Mucosa of descending colon (tissue), 3 donors: ENCODE results near the gene TOP2A. TPM values are rescaled to one million over a fixed set of nuclear protein-coding genes. Genes with fewer than 3 reads are reported as not detected.
A peak's percentile ranks its signal among the peaks of the same experiment; 100 is the strongest.

Experiments
- ATAC-seq: fragments of 200-7000 bp; cut with Tn5 transposase; one replicate; pipeline ENCODE4 v1.9.1; 2020; ENCODE audit warnings: mild to moderate bottlenecking, moderate library complexity
- DNase-seq, 3 donors: peaks; one replicate each; pipeline ENCODE4 v3.0.0-alpha.2; 2020
- H3K36me3 ChIP-seq: fragments of 200-600 bp; one replicate; pipeline ENCODE4 v1.8.0; 2021; ENCODE audit warnings: low read depth, mild to moderate bottlenecking
- H3K4me1 ChIP-seq: fragments of 200-600 bp; one replicate; pipeline ENCODE4 v1.8.0; 2021; ENCODE audit warnings: low read depth, mild to moderate bottlenecking
- H3K4me3 ChIP-seq: fragments of 200-600 bp; one replicate; pipeline ENCODE4 v1.8.0; 2021; ENCODE audit warnings: mild to moderate bottlenecking
- H3K9me3 ChIP-seq: fragments of 200-600 bp; one replicate; pipeline ENCODE4 v1.8.0; 2021; ENCODE audit warnings: mild to moderate bottlenecking
- CTCF ChIP-seq: fragments of 200-600 bp; IDR thresholded peaks from one replicate; pipeline ENCODE4 v1.8.0; 2022; ENCODE audit warnings: antibody characterized with exemption, mild to moderate bottlenecking
- intact Hi-C, 2 donors: fragments of 100-400 bp; cut with DNase I in 1 of 2; cut with micrococcal nuclease in 1 of 2; formaldehyde crosslinking; loops; one replicate each; pipeline versions ENCODE4 v1.11.0 to v1.11.1; 2022; cut with DNase I, micrococcal nuclease
- total RNA-seq, 3 donors: library from RNA; stranded (reverse); fragmentation: NEBNext Ultra II Directional in 2 of 3; extraction: Animal tissue kit (Norgen Biotek cat#: 25700) in 2 of 3; gene quantifications; one replicate each; pipeline versions ENCODE4 v1.2.1 to v1.2.4, GENCODE V29; 2021 to 2023
- donor health status: DM: no; HTN: no; CAD: no; lungs with moderate emphysema.
- donor health status: DM: no; HTN: no; CAD: no.
- donor health status: DM: no; HTN: yes; CAD: no.

TOP2A gene
- total RNA-seq, 3 donors from 2014 or later, result 6.9 to 50.1 (median 11.4) TPM

- DNase-seq (no peak), ATAC-seq (no peak)
- Histone ChIP-seq H3K4me3 (no peak overlapping the region), H3K4me1 (peaks cover 2% of the 10 kb centered on the region), H3K36me3 (no peaks in the 10 kb centered on the region), H3K9me3 (no peaks in the 10 kb centered on the region)
- intact Hi-C loops, result loop anchor here (2.0 to 10.0 kb wide), 3 partner anchors 35 to 95 kb away; no protein-coding TSS in a partner anchor
- no peak for TF ChIP-seq CTCF
These were observed 22.5 kb upstream of the TOP2A start for GRCh38 chr17:40440166-40440565.

- DNase-seq, result peak in 1 of 3 donors; percentile 23
- Histone ChIP-seq H3K4me3 (no peak overlapping the region), H3K36me3 (no peaks in the 10 kb centered on the region), H3K9me3 (no peaks in the 10 kb centered on the region), H3K4me1 (no peaks in the 10 kb centered on the region)
- no peak for TF ChIP-seq CTCF
- intact Hi-C loops, result no loop called here
- no peak for ATAC-seq
These were observed 19.5 kb upstream of the TOP2A start for GRCh38 chr17:40437095-40437732.

GRCh38 chr17:40436636-40437035 lies 18.9 kb upstream of the TOP2A start:
- no peak for ATAC-seq
- no peak for TF ChIP-seq CTCF
- no peak overlapping the region for H3K4me3 ChIP-seq
- intact Hi-C loops, result no loop called here
- no peaks in the 10 kb centered on the region for H3K4me1 ChIP-seq
- H3K36me3 ChIP-seq, result no peaks in the 10 kb centered on the region
- H3K9me3 ChIP-seq, result no peaks in the 10 kb centered on the region
- DNase-seq, result peak in 1 of 3 donors; percentile 8

GRCh38 chr17:40433551-40434415 lies 16.1 kb upstream of the TOP2A start:
- Histone ChIP-seq H3K9me3 (no peaks in the 10 kb centered on the region), H3K36me3 (no peaks in the 10 kb centered on the region), H3K4me3 (no peak overlapping the region), H3K4me1 (no peaks in the 10 kb centered on the region)
- no peak for DNase-seq
- ATAC-seq, result peak; percentile 60
- intact Hi-C loops, result no loop called here
- TF ChIP-seq CTCF, result peak; percentile 43

- H3K9me3 ChIP-seq, result no peaks in the 10 kb centered on the region
- peak in 1 of 3 donors; percentile 45 for DNase-seq
- no peaks in the 10 kb centered on the region for H3K4me1 ChIP-seq
- H3K4me3 ChIP-seq, result no peak overlapping the region
- H3K36me3 ChIP-seq, result no peaks in the 10 kb centered on the region
- no peak for TF ChIP-seq CTCF
- intact Hi-C loops, result no loop called here
- ATAC-seq, result peak; percentile 28
These were observed 15.3 kb upstream of the TOP2A start for GRCh38 chr17:40432864-40433528.
